HG03460 (cell line): ENCODE measurements around the gene MSH3.
"Not testable (repeated sequence)": the region's sequence is repeated elsewhere in the genome, so short reads cannot be mapped to it uniquely, and the experiment has no call there.

Experiments used
- ATAC-seq: cut with Tn5 transposase; IDR thresholded peaks from one replicate; pipeline ENCODE4 v1.9.1; 2021; ENCODE audit not compliant: unreplicated experiment

The MSH3 gene

GRCh38 chr5:80655231-80655774 lies 851 bp downstream of the MSH3 start:
- ATAC-seq, result no peak

GRCh38 chr5:80656425-80656824 lies 2.0 kb downstream of the MSH3 start:
- ATAC-seq, result no peak

- no peak for ATAC-seq
Observed at GRCh38 chr5:80659106-80659505, 4.7 kb downstream of the MSH3 start.

GRCh38 chr5:80660661-80661060 lies 6.2 kb downstream of the MSH3 start:
- ATAC-seq, result not testable (repeated sequence)

GRCh38 chr5:80662108-80662507 lies 7.7 kb downstream of the MSH3 start:
- no peak for ATAC-seq

GRCh38 chr5:80665057-80665456 lies 10.6 kb downstream of the MSH3 start:
- ATAC-seq, result no peak

GRCh38 chr5:80667384-80667783 lies 12.9 kb downstream of the MSH3 start:
- no peak for ATAC-seq

GRCh38 chr5:80668016-80668969 lies 13.8 kb downstream of the MSH3 start:
- ATAC-seq, result peak; percentile 85

- no peak for ATAC-seq
Observed at GRCh38 chr5:80672140-80672736, 17.8 kb downstream of the MSH3 start.

- no peak for ATAC-seq
Observed at GRCh38 chr5:80676706-80677105, 22.3 kb downstream of the MSH3 start.

GRCh38 chr5:80686757-80687156 lies 32.3 kb downstream of the MSH3 start:
- ATAC-seq, result no peak

GRCh38 chr5:80688648-80689420 lies 34.4 kb downstream of the MSH3 start:
- ATAC-seq, result no peak

GRCh38 chr5:80689627-80690026 lies 35.2 kb downstream of the MSH3 start:
- ATAC-seq, result no peak

GRCh38 chr5:80695666-80696065 lies 41.2 kb downstream of the MSH3 start:
- no peak for ATAC-seq

GRCh38 chr5:80696450-80696849 lies 42.0 kb downstream of the MSH3 start:
- no peak for ATAC-seq

GRCh38 chr5:80697100-80697499 lies 42.6 kb downstream of the MSH3 start:
- no peak for ATAC-seq

- no peak for ATAC-seq
Observed at GRCh38 chr5:80698369-80698768, 43.9 kb downstream of the MSH3 start.

GRCh38 chr5:80701597-80701996 lies 47.1 kb downstream of the MSH3 start:
- ATAC-seq, result no peak

GRCh38 chr5:80703291-80703690 lies 48.8 kb downstream of the MSH3 start:
- no peak for ATAC-seq

GRCh38 chr5:80703747-80704146 lies 49.3 kb downstream of the MSH3 start:
- ATAC-seq, result no peak

- no peak for ATAC-seq
Observed at GRCh38 chr5:80704221-80704620, 49.8 kb downstream of the MSH3 start.
